ENCODE measurements around the gene SARNP.
"Not testable (repeated sequence)": the region's sequence is repeated elsewhere in the genome, so short reads cannot be mapped to it uniquely, and the experiment has no call there.

Gene SARNP

DNA sequence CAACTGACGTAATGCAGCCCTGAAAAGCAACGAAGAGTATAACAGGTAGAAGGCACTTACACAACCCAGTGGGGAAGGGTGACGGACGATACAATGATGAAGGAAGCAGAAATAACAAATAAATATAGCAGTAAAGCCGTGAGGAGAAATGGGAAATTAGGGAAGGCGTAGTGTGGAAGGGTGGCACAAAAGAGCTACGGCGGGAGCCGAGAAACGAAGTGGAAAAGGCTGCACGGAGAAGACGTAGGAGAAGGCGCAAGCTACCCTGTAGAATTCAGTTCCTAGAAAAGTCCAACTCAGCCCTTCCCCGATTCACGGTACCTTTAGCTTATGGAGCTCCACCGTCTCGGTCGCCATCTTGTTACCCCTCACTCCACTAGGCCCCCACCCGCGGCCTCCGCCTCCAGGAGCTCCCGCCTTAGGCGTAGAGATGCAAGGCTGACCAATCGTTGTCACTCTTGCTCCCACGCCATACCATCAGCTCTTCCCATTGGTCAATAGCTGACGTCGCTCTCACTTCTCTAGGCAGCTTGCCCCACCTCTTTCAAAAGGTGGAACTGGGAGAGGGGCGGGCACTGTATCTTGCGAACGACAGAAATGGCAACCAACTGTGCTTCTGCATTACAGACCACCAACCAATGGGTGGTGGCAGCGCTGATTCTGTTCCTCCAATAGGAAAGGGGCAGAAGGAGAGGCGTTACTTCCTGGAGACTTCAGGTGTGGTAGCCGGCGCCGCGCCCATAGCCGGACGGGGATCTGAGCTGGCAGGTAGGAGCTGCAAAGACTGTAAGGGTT is at the start of gene SARNP, which contains the start of gene ORMDL2:
Gene SARNP, minus strand, starts transcription at position 380 of the 795 bp plus-strand sequence. Its CDS starts 23 bp downstream, at position 357.
Gene ORMDL2, plus strand, starts transcription at position 697 of the 795 bp plus-strand sequence. CDS start 959 bp downstream, outside the sequence.
- DNase-seq, result peak; percentile 98

DNA sequence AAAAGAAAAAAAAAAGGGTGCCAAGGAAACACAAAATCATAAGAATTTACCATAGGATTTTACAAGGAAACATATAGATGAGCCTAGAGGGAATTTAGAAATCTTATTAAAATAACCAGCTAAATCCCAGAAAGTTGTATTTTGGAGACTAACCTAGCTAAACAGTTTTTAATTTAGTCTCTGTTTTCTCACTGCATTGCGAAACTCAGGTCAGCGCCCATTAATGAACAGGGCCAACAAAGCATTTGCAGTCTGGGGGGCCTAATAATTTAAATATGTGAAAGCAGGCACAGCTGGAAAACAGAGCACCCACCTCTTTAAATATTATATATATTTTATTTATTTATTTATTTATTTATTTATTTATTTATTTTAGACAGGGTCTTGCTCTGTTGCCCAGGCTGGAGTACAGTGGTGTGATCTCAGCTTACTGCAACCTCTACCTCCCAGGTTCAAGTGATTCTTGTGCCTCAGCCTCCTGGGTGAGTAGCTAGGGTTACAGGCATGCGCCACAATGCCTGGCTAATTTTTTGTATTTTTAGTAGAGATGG is 49.0 kb upstream of the SARNP start:
- DNase-seq, result not testable (repeated sequence)

- no peak for DNase-seq
Observed at GRCh38 chr12:55865327-55865726, 47.8 kb upstream of the SARNP start.

GRCh38 chr12:55862931-55863330 is 45.4 kb upstream of the SARNP start:
- DNase-seq, result not testable (repeated sequence)

- DNase-seq, result no peak
Observed at GRCh38 chr12:55862286-55862685, 44.8 kb upstream of the SARNP start.

GRCh38 chr12:55861871-55862270 is 44.3 kb upstream of the SARNP start:
- no peak for DNase-seq

GRCh38 chr12:55861396-55861795 is 43.9 kb upstream of the SARNP start:
- DNase-seq, result no peak

- DNase-seq, result no peak
Observed at GRCh38 chr12:55852740-55853139, 35.2 kb upstream of the SARNP start.

DNA sequence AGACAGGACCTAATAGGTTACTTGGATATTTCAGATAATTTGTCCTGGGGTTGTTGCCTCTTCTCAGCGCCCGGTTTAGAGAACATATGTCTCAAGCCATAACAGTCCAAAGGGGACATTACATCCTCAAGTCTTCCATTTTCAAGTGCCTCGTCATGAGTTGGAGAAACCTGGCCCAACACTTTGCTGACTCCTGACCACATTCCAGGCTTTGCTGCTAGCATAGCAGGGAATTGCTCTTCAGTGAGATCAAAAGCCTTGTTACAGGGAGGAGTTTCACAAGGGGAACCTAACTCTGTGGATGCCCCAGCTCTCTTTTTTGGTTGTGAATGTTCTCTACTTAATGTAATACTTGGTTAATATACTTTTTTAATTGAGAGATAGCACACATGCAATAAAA is 33.4 kb upstream of the SARNP start:
- DNase-seq, result no peak

GRCh38 chr12:55850401-55850800 is 32.9 kb upstream of the SARNP start:
- no peak for DNase-seq

DNA sequence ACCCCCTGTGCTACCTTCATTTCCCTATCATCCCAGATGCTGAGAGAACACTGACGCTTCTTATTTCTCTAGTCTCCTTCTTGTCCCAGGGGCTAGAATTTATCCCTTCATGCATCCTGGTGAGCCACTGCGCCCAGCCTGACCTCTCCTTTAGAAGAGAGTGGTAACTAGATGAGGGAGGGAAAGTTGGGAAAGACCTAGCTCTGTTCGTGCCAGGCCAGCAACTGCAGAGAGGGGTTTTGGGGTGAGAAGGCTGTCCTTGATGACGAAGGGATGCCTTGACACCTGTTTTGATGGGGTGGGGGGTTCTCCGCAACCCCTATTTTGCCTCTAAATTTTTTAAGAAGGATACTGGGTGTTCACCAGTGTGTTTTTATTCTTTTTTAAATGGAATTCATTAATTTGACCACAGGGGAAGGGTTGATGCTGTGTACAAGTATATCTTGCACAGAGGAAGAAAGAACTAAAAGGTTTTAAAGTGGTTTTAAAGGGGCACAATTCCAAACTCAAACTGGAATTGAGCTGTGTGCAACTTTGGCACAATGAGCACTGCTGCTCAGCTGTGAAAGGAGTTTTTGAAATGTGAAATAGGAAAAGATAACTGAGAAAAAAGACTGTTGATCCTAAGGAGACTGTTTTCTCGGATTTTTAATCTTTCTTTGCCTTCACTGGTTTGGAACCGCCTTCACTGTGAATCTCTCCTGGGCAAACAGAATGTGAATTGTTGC is 32.3 kb upstream of the SARNP start:
- DNase-seq, result no peak

DNA sequence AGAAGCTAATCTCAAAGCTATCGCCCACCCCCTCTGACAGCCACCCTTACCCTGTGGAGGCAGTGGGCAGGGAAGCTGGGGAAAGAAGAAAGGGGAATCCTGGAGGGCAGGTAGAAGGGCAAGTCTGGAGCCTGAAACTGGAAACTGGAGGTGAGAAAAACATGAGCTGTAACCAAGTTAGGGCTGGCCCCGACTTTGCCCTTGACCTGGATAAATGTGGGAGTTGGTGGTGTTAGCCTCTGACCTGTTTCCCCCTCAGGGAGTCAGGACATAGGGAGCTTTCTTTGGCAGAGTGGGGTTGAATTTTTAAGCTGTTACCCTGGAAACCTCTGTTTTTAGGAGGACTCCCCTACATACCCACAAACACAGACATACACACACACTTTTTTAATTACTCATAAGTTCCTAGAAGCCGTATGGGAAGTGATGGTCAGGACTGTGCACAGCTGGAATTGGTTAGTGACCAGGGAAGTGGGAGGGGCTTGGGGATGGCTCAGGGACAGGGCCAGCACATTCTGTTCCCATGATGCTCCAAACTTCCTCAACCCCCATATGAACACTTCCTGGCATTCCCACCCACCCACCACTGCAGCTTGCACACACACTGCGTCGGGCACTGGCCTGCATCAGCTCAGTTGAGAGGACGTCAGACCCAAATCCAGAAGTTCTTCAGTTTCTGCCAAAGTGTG is 30.2 kb upstream of the SARNP start:
- no peak for DNase-seq

GRCh38 chr12:55847033-55847432 is 29.5 kb upstream of the SARNP start:
- no peak for DNase-seq

DNA sequence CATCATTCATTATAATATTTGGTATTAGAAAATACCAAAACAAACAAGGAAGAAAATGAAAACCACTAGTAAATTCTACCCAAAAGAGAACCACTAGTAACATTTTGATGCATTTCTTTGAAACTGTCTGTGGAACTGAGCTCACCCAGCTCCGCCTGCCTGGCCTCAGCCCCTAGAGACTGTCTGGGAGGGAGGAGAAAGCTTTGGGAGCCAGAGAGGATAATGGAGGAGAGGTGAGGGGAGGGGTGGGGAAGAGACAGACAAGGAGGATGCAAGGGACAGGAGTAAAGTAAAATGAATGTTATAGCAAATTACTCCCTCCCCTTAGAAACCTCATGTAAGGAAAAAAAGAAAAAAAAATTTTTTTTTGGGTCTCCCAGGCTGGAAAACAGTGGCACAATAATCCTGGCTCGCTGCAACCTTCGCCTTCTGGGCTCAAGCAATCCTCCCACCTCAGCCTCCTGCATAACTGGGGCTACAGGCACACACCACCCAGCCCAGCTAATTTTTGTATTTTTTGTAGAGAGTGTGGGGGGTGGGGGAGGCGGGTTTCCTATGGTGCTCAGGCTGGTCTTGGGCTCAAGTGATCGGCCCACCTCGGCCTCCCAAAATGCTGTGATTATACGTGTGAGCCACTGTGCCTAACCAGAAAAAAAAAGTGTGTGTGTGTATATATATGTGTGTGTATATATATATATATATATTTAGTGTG is 28.4 kb upstream of the SARNP start:
- no peak for DNase-seq

DNA sequence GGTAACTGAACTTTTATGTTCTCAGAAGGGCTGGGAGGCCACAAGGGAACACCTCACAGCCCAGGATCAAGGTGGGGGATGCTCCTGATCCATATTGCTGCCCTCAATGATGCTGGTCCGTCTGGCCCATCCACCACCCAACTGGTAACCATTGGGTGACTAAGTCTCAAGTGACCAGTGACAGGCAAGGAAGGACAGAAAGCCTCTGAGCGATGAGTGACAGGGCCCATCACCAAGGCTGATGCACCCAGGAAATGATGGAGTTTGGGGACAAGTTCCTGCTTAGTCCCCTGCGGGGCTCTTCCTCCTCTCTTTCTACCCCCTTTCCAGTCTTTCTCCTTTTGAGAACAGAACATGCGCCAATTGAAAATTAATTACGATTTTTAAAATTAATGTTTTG is 27.8 kb upstream of the SARNP start:
- DNase-seq, result no peak

DNA sequence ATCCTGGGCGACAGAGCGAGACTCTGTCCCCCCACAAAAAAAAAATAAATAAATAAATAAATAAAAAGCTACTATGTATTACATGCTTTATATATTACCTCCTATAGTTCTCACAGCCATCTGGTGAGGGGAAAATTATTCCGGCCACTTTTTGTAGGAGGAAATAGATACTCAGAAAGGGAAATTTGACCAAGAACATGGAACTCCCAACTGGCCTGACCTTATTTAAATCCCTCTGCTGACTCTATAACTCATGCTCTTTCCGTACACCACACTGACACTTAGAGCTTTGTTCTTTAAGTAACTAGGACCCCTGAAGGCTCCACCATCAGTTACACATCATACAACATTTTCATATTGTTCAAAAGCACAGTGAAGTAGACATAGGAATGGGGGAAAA is 27.4 kb upstream of the SARNP start:
- DNase-seq, result no peak

DNA sequence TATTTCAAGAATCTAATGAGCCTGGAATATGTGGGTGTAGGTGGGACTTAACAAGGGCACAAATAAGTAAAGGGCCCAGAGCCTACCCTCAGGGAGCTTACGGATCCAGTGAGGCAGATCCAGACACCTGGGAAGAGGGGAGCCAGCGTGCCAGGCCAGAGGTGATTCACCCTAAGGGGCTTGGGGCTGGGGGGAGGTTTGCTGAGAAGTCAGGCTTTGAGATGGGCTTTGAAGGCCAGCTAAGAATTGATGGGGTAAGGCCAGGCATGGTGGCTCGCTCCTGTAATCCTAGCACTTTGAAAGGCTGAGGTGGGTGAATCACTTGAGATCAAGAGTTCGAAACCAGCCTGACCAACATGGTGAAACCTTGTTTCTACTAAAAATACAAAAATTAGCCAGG is 25.9 kb upstream of the SARNP start:
- no peak for DNase-seq

DNA sequence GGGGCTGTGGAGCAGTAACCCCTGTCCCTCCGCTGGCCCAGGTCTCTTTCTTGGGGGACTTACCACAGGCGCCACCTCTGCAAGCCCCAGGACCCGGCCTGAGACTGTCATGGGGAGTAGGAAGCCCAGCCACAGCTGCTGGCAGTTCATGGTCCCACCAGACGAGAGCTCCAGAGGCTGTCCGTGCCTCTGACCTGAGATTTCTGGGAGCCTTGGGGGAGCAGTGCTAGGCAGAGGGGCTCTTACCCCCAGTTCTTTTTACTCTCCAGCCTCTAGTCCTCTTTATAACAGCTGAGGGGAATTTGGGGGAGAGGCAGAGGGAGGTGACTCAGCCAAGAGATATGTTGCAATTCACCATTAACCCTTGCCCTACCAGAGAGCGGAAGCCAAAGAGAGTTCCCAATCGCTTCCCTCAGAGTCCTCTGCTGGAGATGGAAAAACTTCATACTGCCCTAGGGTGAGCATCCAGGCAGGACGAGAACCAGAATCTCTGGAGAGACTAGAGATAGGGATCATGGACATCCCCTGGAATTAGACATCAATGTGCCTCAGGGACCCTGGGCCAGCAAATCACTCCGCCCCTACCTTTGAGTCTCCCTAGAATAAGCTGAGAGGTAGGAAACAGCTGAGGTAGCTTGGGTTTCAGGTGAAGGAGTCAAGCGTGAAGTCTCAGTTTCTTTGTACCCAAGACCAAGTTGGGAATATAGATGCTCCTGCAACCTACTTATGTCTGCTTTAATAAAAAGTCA is 25.3 kb upstream of the SARNP start, which contains the start of gene MMP19:
Gene MMP19, minus strand, starts transcription at position 256 of the 749 bp plus-strand sequence. Its CDS starts 106 bp downstream, at position 150.
- no peak for DNase-seq

- no peak for DNase-seq
Observed at GRCh38 chr12:55840581-55841351, 23.2 kb upstream of the SARNP start.

GRCh38 chr12:55839345-55840140 is 22.0 kb upstream of the SARNP start:
- no peak for DNase-seq
